NCI-H82 (cell line): ENCODE data around the gene PINK1.

Experiments
- DNase-seq: peaks from one replicate; lab custom pipeline; 2025; lab: John Stamatoyannopoulos, UW

PINK1 gene

DNA sequence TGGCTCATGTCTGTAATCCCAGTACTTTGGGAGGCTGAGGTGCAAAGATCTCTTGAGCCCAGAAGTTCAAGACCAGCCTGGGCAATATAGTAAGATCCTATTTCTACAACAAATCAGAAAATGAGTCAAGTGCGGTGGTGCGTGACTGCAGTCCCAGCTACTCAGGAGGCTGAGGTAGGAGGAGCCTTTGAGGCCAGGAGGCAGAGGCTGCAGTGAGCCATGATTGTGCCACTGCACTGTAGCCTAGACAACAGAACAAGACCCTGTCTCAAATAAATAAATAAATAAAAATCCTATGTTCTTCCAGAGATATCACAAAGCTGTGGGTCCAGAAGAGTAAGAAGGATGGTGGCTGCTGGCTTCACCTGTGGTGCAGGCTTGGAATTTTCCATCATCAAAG, 22.3 kb upstream of the PINK1 start:
- DNase-seq: no peak

DNA sequence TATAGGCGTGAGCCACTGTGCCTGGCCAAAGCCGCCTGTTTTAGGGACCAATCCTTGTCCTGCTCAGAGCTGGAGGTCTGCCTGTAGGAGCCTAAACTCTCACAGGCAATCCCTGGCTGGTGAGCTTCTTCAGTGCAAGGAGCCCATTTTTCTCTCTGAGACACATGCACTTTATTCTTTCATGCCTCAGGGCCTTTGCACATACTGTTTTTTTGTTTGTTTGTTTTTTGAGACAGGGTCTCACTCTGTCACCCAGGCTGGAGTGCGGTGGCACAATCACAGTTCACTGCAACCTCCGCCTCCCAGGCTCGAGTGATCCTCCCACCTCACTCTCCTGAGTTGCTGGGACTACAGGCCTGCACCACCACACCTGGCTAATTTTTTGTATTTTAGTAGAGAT, 21.6 kb upstream of the PINK1 start:
- no peak for DNase-seq

DNA sequence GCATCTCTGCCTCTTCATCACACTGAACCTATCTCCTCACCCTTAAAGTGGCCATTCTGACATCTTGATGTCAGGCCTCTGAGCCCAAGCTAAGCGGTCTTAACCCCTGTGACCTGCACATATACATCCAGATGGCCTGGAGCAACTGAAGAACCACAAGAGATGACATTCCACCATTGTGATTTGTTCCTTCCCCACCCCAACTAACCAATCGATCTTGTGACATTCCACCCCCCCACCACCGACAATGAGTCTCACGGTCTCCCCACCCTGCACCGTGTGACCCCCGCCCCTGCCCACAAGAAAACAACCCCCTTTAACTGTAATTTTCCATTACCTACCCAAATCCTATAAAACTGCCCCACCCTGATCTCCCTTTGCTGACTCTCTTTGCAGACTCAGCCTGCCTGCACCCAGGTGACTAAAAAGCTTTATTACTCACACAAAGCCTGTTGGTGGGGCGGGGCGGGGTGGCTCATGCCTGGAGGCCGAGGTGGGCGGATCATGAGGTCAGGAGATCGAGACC, 21.0 kb upstream of the PINK1 start:
- peak; percentile 68 for DNase-seq

DNA sequence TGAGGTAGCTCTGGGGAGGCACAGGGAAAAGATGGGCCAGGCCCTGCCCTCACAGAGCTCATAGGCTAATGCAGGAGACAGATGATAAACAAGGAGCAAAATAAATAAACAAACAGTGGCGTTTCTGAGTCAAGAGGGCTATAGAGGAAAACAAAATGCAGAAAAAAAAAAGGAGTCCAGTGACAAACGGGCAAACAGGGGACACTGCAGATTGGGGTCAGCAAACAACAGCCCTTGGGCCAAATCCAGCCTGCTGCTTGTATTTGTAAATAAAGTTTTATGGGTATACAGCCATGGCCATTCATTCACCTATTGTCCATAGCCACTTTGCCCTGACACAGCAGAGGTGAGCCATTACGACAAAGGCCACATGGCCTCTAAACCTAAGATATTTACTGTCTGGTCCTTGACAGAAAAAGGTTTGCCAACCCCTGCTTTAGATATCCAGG, 19.1 kb upstream of the PINK1 start:
- DNase-seq: no peak

DNA sequence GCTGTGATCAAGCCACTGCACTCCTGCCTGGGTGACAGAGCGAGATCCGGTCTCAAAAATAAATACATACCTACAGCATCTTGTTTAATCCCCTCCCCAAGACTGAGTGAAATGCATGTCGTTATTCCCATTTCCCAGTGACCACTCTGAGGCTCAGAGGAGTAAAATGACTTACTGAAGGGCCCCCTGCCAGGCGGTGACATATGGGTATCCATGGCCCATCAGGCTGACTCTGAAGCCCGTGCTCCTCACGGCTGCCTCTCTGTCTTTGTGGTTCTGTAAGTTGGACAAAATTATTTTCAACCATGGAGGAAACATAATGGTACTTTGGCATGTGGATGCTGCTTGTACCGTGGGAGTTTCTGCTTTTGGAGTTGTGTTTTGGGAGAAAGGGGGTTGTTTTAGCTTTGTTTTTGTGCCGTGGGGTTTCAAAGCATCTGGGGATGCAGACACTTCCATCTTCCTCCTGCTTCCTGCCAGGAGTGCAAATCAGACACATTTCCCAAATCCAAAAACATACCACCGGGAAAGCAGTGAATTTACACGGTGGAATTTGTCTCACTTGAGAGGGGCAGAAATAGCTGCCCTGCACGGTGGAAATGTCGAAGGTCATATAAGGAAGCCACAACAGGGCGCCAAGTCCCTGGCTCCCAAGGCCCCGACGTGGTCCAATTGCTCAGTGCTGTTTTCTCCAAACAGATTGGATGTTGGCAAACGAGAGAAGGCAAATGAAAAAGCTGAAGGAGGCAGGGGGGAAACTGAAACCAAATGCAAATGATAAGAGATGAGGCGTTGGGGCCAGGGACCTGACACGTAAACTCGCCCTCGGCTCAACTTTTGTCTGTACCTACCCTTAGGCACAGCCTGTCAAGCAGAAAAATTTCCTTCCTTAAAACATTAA, 17.1 kb upstream of the PINK1 start:
- no peak for DNase-seq

DNA sequence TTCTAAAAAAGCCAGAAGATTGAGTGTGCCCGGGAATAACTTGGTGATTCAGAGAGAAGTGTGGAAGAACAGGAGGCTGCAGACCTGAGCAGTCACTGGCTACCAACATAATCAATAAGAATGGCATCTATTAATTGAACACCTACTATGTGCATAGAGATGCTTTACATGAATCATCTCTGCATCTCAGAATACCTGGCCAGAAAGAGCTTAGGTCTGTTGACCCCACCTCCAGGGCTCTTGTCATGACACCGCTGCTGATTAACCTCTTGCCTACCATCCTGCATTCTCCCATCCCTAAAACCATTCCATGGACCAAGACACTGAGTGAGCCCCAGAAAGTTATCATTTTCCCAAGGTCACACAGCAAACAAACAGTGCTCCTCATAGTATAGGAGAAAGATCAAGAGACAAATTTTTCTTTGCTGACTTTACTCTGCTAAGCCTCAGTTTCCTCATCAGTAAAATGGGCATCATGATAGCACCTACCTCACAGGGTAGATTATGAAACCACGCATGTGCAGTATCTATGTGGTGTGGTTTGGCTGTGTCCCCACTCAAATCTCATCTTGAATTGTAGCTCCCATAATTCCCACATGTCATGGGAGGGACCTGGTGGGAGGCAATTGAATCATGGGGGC, 16.3 kb upstream of the PINK1 start:
- no peak for DNase-seq

DNA sequence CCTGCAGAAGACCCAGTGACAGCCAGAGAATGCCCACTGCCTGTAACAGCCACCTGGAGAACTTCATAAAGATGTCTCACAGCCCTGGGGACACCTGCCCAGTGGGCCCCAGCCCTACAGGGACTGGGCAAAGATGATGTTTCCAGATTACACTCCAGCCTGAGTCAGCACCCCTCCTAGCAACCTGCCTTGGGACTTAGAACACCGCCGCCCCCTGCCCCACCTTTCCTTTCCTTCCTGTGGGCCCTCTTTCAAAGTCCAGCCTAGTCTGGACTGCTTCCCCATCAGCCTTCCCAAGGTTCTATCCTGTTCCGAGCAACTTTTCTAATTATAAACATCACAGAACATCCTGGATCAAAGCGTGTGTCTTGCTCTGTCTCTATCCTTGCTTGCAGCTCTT, 14.7 kb upstream of the PINK1 start:
- DNase-seq: no peak

DNA sequence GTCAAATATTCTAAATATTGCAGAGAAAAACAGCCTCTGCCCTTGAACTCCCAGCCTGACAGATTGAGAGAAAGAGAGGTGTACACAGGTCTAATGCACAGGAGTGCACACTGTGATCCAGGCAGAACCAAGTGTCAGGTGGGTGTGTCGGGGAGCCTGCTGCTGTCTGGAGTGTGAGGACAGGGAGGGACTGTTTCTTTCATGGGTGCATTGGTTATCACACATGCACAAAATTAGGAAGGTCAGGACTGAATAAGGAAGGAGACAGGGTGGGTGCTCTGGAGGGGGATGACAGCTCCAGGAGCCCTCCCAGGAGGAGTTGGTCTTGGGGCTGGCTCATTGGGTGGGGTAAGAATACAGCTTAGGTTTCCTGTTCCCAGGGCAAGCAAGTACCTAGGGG, 13.3 kb upstream of the PINK1 start:
- DNase-seq: no peak

DNA sequence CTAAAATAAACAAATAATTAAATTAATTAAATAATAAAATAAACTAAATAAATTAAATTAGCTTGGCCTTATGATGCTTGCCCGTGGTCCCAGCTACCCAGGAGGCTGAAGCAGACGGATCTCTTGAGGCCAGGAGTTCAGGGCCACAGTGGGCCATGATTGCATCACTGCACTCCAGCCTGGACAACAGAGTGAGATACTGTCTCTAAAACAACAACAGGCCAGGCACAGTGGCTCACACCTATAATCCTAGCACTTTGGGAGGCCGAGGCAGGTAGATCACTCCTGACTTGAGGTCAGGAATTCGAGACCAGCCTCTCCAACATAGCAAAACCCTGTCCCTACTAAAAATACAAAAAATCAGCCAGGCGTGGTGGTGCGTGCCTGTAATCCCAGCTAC, 12.2 kb upstream of the PINK1 start:
- no peak for DNase-seq

DNA sequence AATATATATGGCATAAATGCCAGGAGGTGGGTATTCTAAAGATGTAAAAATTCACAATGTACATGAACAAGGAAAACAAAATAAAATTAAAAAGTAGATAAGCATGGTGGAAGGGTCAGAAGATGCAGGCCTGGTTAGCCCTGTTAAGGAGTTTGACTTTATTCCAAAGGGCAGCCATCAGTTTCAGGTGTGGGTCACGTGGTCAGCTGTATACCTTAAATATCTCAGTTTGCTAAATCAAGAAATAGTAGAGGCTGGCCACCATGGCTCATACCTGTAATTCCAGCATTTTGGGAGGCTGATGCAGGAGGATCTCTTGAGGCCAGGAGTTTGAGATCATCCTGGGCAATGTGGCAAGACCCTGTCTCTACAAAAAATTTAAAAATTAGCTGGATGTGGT, 8.5 kb upstream of the PINK1 start:
- DNase-seq: no peak

DNA sequence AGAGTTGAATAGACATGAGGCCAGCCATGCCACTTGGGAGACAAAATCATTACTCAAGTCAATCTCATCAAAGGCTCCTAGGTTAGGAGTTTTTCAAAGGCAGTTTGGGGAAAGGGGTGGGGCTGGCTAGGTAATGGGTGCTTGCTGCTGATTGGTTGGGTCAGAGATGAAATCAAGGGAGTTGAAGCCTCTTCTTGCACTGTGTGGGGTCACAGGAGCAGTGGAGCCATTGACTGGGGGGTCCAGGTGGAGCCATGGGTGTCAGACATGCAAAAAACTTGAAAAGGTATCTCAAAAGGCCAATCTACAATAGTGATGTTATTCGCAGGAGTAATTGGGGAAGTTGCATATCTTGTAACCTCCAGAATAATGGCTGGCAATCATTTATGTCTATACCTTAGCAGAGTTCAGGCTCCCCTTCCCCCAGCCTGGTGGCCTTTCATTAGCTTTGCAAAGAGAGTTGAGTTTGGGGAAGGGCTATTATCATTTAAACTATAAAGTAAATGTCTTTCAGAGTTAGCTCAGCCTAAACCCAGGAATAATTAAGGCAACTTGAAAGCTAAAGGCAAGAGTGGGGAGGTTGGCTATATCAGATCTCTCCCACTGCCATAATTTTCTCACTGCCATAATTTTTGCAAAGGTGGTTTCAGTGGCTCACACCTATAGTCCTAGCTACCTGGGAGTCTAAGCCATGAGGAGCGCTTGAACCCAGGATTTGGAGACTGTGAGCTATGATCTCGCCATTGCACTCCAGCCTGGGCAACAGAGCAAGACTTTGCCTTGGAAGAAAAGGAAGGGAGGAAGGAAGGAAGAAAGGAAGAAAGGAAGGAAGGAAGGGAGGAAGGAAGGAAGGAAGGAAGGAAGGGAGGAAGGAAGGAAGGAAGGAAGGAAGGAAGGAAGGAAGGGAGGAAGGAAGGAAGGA, 7.8 kb upstream of the PINK1 start:
- DNase-seq: no peak

DNA sequence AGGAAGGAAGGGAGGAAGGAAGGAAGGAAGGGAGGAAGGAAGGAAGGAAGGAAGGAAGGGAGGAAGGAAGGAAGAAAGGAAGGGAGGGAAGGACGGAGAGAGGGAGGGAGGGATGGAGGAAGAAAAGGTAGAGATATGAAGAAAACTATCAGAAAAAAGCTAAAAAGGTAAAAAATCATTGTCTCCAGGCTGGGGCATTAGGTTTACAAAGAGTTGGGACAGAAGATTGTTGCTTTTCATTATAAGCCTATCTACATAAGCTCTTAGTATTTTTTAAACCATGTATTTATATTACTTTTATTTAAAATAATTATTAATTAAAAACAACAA, 7.2 kb upstream of the PINK1 start:
- DNase-seq: no peak

DNA sequence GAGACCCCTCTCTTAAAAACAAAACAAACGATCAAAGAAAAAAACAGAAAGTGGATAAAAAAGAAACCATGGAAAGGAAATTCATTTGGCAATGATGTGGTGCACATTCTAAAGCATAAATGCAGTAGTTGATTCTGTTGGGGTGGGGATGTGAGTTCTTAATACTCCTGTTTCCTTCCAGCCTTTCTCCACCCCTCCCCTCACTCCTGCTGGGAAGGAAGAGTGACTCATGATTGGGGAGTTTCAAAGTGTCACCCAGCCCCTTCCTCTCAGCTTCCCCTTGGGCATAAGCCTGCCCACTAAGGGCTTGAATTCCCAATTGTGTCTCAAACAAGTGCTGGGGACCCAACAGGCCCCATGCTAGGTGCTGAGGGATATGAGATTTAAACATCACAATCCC, 6.7 kb upstream of the PINK1 start:
- no peak for DNase-seq

DNA sequence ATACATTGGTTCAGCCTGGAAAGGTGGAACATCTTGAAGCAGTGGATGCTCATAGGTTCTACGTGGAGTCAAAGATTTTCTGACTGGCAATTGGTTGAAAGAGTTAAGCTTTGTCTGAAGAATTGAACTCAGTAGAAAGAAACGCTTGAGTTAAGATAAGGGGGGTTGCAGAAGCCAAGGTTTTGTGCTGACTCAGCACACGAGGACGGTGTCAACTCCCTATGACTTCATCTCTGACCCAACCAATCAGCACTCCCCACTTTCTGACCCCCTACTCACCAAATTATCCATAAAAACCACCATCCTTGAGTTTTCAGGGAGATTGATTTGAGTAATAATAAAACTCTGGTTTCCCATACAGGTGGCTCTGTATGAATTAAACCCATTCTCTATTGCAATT, 2.5 kb upstream of the PINK1 start:
- no peak for DNase-seq

DNA sequence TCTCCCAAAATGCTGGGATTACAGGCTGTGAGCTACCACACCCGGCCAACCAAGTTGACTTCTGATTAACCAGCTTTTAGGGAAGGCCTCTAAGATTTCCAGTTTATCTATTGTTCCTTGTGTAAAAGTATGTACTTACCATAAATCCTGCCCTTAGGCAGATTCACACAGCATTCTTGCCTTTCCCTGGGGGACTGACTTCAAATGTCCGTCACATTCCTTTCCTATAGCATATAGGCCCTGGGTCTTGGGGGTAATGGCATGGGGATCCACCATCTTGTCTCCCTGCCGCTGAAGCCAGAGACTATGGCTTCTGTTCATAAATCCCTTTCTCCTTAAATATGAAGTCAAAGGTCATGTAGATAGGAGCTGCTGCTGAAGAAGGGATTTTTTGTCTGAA, 872 bp upstream of the PINK1 start:
- no peak for DNase-seq

DNA sequence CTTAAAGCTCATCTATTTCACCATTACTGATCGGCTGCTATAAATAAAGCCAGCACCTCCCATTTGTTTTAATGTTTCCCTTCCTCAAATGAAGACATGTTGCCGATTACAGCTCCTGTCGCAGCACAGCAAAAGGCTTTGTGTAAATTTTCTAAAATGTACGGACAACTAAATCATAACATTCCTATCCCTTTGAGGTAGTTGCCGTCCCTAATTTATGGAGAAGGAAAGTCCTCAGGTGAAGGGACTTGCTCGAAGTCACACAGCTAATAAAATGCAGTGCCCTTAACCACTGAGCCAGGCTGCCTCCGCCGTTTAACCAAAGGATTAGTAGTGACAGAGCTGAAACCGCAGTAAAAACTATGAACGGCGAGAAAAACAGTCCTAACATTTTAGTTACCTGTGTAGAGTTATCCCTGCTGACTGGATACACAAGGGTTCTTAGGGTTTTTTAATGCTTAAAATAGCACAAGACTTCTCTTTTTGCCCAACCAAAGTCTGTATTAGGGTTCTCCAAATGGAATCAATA, 871 bp downstream of the PINK1 start:
- peak; percentile 61 for DNase-seq

DNA sequence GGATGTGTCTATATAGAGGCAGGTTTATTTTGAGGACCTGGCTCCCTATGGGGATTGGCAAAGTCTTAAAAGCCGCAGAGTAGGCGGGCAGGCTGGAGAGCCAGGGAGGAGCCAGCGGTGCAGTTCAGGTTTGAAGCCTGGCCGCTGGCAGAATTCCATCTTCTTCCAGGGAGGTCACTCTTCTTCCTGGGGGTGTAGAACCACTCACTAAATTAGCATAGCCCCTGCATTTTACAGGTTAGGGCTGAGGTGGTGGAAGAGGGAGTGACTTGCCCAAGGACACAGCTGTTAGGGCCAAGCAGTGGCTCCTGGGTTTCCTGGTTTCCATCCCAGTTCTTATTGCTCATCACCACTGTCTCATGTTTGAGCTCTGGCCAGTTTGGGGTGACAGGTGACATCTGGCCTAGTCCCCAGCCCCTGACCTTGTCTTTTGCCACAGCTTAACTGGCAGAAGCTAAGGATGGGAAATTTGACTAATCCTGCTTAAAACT, 1.4 kb downstream of the PINK1 start:
- DNase-seq: peak; percentile 83

DNA sequence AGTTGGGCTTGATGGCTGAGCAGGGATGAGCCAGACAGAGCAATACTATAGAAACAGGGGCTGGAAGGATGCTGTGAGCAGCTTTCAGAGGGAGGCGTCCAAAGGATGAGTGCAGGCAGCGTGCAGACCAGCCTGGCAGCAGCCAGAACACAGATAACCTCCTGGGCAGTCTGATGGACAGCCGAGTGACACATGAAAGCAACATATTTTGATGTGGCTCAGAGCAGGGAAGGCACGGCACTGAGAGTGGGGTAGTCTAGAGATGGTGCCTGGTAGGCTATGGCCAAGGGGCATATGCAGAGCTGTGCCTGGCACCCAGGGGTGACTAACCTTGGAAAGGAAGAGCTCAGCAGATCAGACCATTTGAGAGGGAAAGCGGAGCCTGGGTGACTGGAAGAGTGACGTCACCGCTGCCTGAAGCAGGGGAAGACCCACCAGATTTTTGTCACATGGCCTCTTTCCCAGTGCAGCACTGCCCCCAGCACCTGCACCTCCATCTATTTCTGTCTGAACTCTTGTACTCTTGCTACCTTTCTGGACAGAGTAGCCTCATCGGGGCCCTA, 3.6 kb downstream of the PINK1 start:
- DNase-seq: no peak

DNA sequence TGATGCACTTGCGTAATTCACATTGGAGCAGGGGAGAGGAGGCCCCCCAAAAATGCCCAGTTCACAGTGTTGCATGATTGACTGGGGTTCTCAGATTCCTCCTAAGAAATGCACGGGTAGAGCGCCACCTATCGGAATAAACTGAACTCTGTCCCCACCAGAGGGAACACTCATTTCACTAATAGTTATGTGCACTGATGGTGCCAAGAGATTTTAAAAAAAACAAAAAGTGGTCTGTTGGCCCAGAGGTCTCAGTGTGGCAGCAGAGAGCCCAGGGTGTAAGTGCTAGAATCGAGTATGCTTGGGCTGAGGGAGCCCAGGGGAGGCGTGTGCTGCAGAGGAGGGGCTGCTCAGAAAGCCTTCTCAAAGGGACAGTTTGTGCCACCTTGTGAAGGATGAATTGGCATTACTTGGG, 6.9 kb downstream of the PINK1 start:
- peak; percentile 74 for DNase-seq

DNA sequence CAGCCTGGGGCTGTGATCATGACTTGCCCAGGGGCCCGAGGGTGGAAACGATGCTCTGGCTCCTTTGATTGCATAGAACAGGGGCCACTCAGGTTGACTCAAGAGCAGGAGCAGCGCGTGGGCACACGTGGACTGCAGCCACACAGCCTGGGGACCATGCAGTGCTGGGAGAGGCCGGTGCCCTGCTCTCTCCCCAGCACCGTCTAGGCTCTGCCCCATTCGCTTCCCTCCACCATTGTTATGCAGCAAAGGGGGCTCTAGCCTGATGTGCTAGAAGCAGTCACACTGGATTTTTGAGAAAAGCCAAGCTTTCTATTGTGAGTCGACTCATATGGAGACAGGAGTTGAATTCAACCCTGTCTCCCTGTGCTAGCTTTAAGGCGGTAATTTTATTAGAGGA, 8.7 kb downstream of the PINK1 start:
- no peak for DNase-seq

DNA sequence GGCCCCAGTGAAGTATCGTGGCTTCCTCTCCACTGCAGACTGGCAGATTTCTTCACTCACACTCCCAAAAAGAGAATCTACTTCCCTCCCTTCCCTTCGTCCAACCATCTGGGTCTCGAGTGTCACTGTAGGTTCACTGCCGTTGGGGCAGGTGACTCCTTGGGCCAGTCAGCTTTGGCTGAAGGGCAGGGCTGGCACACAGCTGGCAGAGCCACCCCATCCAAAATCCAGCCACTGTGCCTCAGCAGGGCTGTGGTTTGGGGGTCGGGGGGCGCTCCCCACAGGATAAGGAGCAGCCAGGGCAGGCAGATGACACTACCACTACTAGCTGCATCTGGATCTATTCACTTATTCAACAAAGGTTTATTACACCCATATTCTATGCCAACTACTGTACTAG, 9.8 kb downstream of the PINK1 start:
- no peak for DNase-seq

DNA sequence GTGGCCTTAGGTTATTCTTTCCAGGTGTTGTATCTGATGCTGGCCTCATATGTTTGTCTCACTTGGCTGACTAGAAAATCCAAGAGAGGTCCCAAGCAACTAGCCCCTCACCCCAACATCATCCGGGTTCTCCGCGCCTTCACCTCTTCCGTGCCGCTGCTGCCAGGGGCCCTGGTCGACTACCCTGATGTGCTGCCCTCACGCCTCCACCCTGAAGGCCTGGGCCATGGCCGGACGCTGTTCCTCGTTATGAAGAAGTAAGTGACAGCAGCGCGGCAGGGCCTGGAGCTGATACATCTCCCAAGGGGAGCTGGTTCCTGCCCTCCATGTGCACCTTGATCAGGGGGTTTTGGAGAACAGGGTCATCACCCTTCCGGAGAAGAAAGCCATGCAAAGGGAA, 11.2 kb downstream of the PINK1 start:
- DNase-seq: no peak
